22Rv1 (cell line): Measurements from ENCODE around the gene TAS2R42.

Source experiments
- CTCF ChIP-seq: fragments of 450-650 bp; IDR thresholded peaks from 2 replicates; pipeline ENCODE4 v1.5.1; 2017; ENCODE audit warnings: mild to moderate bottlenecking
- ZFX ChIP-seq: fragments of 450-650 bp; IDR thresholded peaks from 2 replicates; pipeline ENCODE4 v1.6.1; 2017; ENCODE audit warnings: antibody characterized with exemption, borderline replicate concordance

- TF ChIP-seq CTCF (no peak), ZFX (no peak)
Observed at GRCh38 chr12:11144297-11144696, 42.4 kb downstream of the TAS2R42 start.
